Breast epithelium (tissue), 4 donors: ENCODE measurements around the gene GJB3. TPM values are rescaled to one million over a fixed set of nuclear protein-coding genes. Genes with fewer than 3 reads are reported as not detected.
"Not testable (repeated sequence)": the region's sequence is repeated elsewhere in the genome, so short reads cannot be mapped to it uniquely, and the experiment has no call there.

Experiments
- DNase-seq, 2 donors: peaks; one replicate each; pipeline ENCODE4 v3.0.0-alpha.2; 2019; ENCODE audit warnings: low spot score in 2 of 2
- H3K27ac ChIP-seq, 2 donors: fragments of 200-600 bp; sonication (generic) in 1 of 2; one replicate each; pipeline ENCODE4 v1.5.1; 2016 to 2019; ENCODE audit warnings: mild to moderate bottlenecking in 1 of 2
- H3K27me3 ChIP-seq, 2 donors: fragments of 200-600 bp; sonication (generic) in 1 of 2; one replicate each; pipeline versions ENCODE4 v1.5.1 to v1.6.0; 2017 to 2019; ENCODE audit warnings: control low read depth in 1 of 2, mild to moderate bottlenecking in 1 of 2
- H3K36me3 ChIP-seq: fragments of 200-600 bp; one replicate; pipeline ENCODE4 v1.5.1; 2019
- H3K4me1 ChIP-seq, 2 donors: fragments of 200-600 bp; sonication (generic); one replicate each; pipeline ENCODE4 v1.5.1; 2016 to 2019; ENCODE audit warnings: control low read depth in 1 of 2
- H3K4me3 ChIP-seq, 3 donors: fragments of 200-600 bp; sonication (generic); 1 replicate in 2 of 3; 2 replicates in 1 of 3; pipeline ENCODE4 v1.5.1; 2016 to 2019; ENCODE audit warnings: mild to moderate bottlenecking in 3 of 3, moderate library complexity in 2 of 3
- H3K9me3 ChIP-seq, 2 donors: fragments of 200-600 bp; sonication (generic) in 1 of 2; one replicate each; pipeline ENCODE4 v1.5.1; 2016 to 2019; ENCODE audit warnings: control low read depth in 1 of 2
- POLR2A ChIP-seq: fragments of 450-650 bp; IDR thresholded peaks from one replicate; pipeline ENCODE4 v1.6.1; 2016; ENCODE audit warnings: antibody characterized with exemption, mild to moderate bottlenecking, moderate library complexity
- POLR2AphosphoS5 ChIP-seq, 3 donors: sonication (generic); formaldehyde crosslinking; IDR thresholded peaks; one replicate each; pipeline ENCODE4 v1.6.1; 2017; ENCODE audit warnings: antibody characterized with exemption in 3 of 3
- intact Hi-C: fragments of 100-400 bp; cut with DNase I; formaldehyde crosslinking; loops from one replicate; pipeline ENCODE4 v1.15.1; 2023; ENCODE audit warnings: low total_unique reads
- total RNA-seq, 3 donors: library from RNA; depleted of rRNA; stranded (reverse); fragments of >200 nt; gene quantifications; one replicate each; pipeline ENCODE4 v1.1.0, GENCODE V29; 2016
- TF ChIP-seq, protein P1 (sequence below), 3 donors: fragments of 450-650 bp; IDR thresholded peaks; one replicate each; pipeline ENCODE4 v1.5.1; 2016 to 2017; ENCODE audit warnings: antibody characterized with exemption in 3 of 3, mild to moderate bottlenecking in 3 of 3, moderate library complexity in 3 of 3

Gene GJB3
- total RNA-seq, 3 donors from 2014 or later: 0.33 to 1.2 TPM; not detected in 1

DNA sequence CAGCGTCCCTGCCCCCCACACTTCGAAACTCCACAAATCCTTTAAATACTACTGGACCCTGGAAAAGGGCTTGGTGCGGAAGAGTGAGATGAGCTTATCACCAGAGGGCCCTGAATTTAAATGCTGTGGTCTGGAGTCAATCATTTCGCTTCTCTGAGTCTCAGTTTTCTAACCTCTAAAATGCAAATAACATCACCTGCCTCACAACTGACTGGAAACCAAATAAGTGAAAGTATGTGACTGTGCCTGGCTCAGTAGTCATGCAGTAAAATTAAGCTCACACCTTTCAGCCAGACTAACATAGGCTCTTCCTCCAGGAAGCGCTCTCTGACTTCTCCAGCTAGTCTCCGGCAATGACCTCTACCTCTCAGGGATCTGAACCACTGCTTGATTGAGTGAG, 16.0 kb downstream of the GJB3 start:
- H3K9me3 ChIP-seq: no peaks in the 10 kb centered on the region
- DNase-seq: no peak
- intact Hi-C loops: loop anchor here (10.0 kb wide), 1 partner anchor 58 kb away; the partner anchor contains the start of gene SMIM12
- TF ChIP-seq, protein P1, sequence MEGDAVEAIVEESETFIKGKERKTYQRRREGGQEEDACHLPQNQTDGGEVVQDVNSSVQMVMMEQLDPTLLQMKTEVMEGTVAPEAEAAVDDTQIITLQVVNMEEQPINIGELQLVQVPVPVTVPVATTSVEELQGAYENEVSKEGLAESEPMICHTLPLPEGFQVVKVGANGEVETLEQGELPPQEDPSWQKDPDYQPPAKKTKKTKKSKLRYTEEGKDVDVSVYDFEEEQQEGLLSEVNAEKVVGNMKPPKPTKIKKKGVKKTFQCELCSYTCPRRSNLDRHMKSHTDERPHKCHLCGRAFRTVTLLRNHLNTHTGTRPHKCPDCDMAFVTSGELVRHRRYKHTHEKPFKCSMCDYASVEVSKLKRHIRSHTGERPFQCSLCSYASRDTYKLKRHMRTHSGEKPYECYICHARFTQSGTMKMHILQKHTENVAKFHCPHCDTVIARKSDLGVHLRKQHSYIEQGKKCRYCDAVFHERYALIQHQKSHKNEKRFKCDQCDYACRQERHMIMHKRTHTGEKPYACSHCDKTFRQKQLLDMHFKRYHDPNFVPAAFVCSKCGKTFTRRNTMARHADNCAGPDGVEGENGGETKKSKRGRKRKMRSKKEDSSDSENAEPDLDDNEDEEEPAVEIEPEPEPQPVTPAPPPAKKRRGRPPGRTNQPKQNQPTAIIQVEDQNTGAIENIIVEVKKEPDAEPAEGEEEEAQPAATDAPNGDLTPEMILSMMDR (IDR thresholded peaks at IDR 0.05): no peak
- TF ChIP-seq POLR2A (no peak), POLR2AphosphoS5 (IDR thresholded peaks at IDR 0.05) (no peak)
- H3K27ac ChIP-seq: peak overlapping the region in 1 of 2 donors; percentile 12
- no peaks in the 10 kb centered on the region for H3K36me3 ChIP-seq
- H3K4me3 ChIP-seq: peak overlapping the region; percentile 18 to 64 (median 41)
- H3K4me1 ChIP-seq: no peaks in the 10 kb centered on the region
- H3K27me3 ChIP-seq: no peaks in the 10 kb centered on the region

DNA sequence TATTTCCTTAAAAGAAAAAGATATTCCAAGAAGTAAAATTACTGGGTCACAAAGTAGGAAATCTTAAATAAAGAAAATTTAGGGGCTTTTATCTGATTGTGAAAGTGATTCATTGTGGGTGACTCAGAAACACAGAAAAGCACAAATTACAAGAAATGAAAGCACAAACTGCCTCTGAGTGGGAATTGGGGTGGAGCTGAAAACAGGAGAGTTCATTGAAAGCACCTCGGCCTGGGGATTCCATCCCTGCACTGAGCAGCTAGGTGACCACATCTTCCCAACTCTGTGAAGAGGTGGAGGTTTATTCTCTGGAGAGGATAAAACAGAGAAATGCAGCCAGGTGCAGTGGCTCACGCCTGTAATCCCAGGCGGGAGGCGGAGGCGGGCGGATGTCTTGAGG, 19.2 kb downstream of the GJB3 start:
- no peaks in the 10 kb centered on the region for H3K4me1 ChIP-seq
- no peak for DNase-seq
- no peak overlapping the region for H3K27ac ChIP-seq
- intact Hi-C loops: no loop called here
- no peaks in the 10 kb centered on the region for H3K9me3 ChIP-seq
- H3K27me3 ChIP-seq: no peaks in the 10 kb centered on the region
- no peak for TF ChIP-seq POLR2A
- no peak for TF ChIP-seq POLR2AphosphoS5 (IDR thresholded peaks at IDR 0.05)
- TF ChIP-seq, protein P1 (IDR thresholded peaks at IDR 0.05): no peak
- no peaks in the 10 kb centered on the region for H3K36me3 ChIP-seq
- no peak overlapping the region for H3K4me3 ChIP-seq

DNA sequence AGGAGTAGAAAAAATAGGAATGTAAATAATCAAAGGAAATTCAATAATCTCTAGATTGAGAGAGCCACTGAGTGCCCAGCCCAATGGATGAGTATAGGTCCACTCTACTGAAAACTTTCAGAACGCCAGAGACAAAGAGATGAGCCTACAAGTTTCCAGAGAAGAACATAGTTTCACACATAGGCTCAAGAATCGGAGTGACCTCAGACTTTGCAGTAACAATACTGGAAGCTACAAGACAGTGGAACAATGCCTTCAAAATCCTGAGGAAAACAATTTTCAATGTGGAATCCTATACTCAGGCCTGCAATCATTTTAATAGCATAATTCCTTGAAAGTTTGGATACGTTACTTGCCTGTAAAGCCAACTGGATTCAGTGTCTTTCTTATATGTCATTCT, 22.8 kb downstream of the GJB3 start:
- no peaks in the 10 kb centered on the region for H3K36me3 ChIP-seq
- no peak for DNase-seq
- no peaks in the 10 kb centered on the region for H3K9me3 ChIP-seq
- no peaks in the 10 kb centered on the region for H3K27me3 ChIP-seq
- no peak overlapping the region for H3K4me3 ChIP-seq
- H3K4me1 ChIP-seq: no peaks in the 10 kb centered on the region
- TF ChIP-seq POLR2A (no peak), POLR2AphosphoS5 (IDR thresholded peaks at IDR 0.05) (no peak)
- TF ChIP-seq, protein P1 (IDR thresholded peaks at IDR 0.05): no peak
- intact Hi-C loops: no loop called here
- H3K27ac ChIP-seq: no peak overlapping the region

DNA sequence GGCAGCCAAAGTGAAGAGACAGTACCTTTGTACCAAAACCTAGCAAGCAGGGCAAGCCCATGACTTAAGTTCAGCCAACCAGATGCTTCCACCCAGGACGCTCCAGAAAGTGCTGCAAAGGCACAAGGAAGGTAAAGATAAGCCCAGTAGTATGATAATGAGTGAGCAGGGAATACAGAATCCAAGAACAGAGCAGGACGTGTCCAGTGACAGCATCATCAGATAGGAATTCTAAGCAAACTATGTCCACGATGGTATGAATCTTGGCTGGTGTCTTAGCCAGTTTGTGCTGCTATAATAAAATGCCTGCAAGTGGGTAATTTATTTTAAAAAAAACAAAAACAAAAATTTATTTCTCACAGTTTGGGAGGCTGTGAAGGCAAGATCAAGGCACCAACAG, 25.4 kb downstream of the GJB3 start:
- intact Hi-C loops: no loop called here
- H3K27ac ChIP-seq: no peak overlapping the region
- no peak overlapping the region for H3K4me3 ChIP-seq
- H3K36me3 ChIP-seq: no peaks in the 10 kb centered on the region
- no peaks in the 10 kb centered on the region for H3K27me3 ChIP-seq
- no peaks in the 10 kb centered on the region for H3K4me1 ChIP-seq
- TF ChIP-seq, protein P1 (IDR thresholded peaks at IDR 0.05): no peak
- no peak for TF ChIP-seq POLR2AphosphoS5 (IDR thresholded peaks at IDR 0.05)
- no peak for TF ChIP-seq POLR2A
- no peaks in the 10 kb centered on the region for H3K9me3 ChIP-seq
- DNase-seq: no peak

DNA sequence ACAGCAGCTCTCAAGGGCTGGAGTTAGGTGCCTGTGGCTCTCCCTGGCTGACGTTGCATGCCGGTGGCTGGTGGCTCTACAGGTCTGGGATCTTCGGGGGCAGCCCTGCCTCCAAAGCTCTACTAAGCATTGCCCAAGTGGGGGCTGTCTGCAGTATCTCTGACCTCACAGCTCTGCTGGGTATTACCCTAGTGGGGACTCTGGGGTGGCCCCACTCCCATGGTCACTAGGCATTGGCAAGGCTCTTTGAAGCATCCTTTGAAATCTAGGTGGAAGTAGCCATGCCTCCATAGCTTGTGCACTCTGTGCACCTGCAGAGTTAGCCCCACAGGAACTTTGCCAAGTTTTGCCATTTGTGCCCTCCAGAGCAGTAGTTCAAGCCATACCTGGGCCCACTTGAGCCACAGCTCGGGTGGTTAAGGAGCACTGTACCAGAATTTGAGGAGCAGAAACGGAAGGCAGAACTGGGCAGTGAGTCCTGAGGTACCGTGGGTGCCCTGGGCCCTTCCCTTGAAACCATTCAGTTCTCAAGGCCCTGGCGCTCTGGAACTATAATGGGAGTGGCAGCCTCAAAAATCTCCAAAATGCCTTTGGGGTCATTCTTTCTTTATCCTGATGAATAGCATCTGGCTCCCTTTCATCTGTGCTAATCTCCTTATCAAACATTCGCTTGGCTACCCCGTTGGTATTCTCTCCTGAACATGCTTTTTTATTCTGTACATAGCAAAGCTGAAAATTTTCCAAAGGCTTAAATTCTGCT, 27.2 kb downstream of the GJB3 start:
- H3K27me3 ChIP-seq: no peaks in the 10 kb centered on the region
- no peaks in the 10 kb centered on the region for H3K4me1 ChIP-seq
- TF ChIP-seq, protein P1 (IDR thresholded peaks at IDR 0.05): no peak
- no peak for TF ChIP-seq POLR2AphosphoS5 (IDR thresholded peaks at IDR 0.05)
- no peak for TF ChIP-seq POLR2A
- DNase-seq: no peak
- H3K36me3 ChIP-seq: no peaks in the 10 kb centered on the region
- H3K27ac ChIP-seq: no peak overlapping the region
- intact Hi-C loops: no loop called here
- H3K4me3 ChIP-seq: no peak overlapping the region
- H3K9me3 ChIP-seq: no peaks in the 10 kb centered on the region

DNA sequence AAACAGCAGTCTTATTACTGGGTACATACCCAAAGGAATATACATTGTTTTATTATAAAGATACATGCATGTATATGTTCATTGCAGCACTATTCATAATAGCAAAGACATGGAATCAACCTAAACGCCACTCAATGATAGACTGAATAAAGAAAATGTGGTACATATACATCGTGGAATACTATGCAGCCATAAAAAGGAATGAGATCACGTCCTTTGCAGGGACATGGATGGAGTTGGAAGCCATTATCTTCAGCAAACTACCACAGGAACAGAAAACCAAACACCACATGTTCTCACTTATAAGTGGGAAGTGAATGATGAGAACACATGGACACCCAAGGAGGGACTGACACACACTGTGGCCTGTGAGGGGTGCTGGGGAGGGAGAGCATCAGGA, 29.8 kb downstream of the GJB3 start:
- H3K36me3 ChIP-seq, DNase-seq, H3K4me3 ChIP-seq, H3K9me3 ChIP-seq, H3K27me3 ChIP-seq, H3K27ac ChIP-seq, intact Hi-C loops, H3K4me1 ChIP-seq: not testable (repeated sequence)
